HG03097 (cell line): Measurements from ENCODE around the gene SRSF10.
"Not testable (repeated sequence)": the region's sequence is repeated elsewhere in the genome, so short reads cannot be mapped to it uniquely, and the experiment has no call there.

Source experiments
- ATAC-seq: cut with Tn5 transposase; IDR thresholded peaks from one replicate; pipeline ENCODE4 v1.9.1; 2021; ENCODE audit not compliant: unreplicated experiment, low FRiP score

Gene SRSF10

DNA sequence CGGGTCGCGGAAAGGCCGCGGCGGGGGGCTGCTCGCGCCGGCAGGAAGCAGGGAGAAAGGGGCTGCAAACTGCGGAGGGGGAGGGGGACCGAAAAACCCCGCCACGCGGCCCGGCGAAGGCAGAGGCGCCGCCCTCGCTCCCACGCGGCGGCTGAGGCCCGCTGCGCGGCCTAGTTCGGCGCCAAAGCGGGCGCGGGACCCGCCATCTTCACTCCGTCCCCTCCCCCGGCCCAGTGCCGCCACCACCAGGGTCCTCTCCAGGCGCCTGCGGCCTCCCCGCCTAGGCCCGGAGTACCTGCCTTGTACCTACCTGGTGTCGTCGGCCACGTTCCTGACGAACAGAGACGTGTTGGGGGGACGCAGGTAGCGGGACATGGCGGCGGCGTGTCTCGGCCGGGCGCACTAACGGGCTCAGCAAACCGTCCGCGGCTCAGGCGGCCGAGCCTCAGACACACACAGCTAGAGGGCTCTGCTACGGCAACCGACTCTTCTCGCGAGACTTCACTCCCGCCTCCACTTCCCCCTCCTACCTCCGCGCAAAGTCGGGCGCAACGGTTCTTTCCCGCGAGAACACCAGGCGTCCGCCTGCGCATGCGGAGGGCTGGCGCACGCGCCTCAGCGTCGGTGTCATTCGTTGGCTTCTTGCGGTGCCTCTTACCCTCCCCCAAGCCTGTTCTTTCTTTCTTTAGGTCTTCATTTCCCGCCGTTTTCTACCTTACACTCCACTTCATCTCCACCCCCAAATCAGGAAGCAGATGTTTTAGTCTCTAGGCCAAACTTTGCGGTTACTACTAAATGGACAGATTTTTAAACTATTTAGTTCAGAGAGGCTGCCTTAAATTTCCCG is at the start of gene SRSF10:
TSS of gene SRSF10 (minus strand) at position 447 of the 847 bp plus-strand sequence. CDS start at position 375, 72 bp downstream.
- ATAC-seq, result peak; percentile 84

DNA sequence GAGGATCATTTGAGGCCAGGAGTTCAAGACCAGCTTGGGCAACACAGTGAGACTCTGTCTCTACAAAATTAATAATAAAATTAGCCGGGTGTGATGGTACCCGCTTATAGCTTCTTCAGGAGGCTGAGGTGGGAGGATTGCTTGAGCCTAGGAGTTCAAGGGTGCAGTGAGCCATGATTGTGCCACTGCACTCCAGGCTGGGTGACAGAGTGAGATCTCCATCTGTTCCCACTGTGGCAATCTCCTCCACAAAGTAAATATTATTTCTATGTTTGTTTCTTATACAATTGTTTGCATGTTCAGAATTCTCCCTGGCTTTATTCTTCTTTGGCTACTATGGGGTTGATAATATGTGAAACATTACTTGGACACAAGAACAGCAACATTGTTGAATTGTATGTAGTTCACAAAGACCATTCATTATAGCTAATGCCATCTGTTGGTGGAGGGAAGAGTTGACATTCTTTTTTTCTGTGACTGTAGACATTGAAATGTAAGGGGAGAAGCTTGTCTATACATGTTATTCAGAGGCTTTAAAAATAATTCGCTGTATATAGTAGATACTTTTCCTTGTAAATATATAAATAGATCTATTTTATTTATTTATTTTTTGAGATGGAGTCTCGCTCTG is 47.8 kb upstream of the SRSF10 start:
- no peak for ATAC-seq

DNA sequence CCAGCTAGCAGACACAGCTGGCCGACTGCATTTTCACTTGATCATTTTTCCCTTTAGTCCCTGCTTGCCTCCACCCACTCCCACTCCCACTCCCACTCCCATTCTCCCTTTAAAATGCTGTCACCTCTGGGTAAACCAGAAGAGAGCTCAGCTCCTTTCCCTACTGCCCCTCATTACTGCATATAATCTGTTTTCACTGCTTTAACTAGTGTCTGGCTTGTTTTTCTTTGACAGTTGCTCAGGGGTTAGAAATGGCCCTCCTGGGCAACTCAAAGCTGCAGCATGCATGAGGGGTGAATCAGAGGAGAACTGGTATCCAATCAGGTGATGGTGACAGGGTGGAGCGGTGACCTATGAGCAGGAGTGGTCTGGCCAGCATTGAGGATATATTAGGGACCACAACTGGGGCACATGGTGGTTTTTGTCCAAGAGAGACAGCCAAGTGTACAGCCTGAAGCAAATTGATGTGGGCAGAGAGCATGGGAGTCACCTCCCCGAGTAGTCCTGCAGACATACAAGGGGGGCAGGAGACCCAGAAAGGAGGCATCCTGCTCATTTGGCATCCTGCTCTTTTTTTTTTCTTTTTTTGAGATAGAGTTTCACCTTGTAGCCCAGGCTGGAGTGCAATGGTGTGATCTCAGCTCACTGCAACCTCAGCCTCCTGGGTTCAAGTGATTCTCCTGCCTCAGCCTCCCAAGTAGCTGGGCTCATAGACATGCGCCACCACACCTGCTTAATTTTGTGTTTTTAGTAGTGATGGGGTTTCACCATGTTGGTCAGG is 42.6 kb upstream of the SRSF10 start:
- no peak for ATAC-seq

DNA sequence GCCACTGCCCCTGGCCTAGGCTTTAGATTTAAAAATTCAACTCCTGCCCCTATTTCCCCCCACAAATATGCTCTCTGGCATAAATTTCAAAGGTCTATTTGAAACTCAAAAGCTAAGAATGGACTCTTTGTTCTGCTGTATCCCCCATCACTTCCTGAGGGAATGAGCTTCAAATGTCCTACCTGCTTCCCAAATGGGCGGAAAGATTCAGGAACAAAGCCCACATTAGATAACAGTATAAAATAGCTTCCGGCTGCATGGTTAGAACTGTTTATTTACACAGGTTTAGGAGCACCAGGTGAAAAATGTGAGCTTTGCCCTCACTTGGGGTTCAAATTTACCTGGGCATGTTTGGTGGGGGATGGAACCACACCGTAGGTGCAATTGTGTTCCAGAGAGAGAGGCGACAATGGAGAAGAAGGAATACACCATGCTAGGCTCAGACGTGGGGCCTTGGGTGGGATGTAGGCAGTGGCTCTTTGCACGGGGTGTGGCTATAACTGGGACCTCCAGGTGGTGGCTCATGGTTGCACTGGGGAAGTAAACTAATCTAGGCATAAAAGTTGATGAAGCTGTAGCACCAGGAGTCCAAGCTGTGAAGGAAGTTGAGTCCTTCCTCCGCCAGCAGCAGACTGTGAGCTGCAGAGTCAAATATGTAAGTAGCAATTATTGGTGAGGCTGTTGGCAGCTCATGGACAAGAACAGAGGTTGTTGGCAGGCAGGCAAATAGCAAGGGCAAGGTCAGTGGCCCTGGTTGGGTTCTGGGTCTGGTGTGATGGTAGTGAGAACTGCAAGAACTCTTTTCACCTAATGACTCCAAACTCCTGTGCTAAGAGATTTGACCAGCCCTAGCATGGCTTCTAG is 41.5 kb upstream of the SRSF10 start:
- ATAC-seq, result no peak

DNA sequence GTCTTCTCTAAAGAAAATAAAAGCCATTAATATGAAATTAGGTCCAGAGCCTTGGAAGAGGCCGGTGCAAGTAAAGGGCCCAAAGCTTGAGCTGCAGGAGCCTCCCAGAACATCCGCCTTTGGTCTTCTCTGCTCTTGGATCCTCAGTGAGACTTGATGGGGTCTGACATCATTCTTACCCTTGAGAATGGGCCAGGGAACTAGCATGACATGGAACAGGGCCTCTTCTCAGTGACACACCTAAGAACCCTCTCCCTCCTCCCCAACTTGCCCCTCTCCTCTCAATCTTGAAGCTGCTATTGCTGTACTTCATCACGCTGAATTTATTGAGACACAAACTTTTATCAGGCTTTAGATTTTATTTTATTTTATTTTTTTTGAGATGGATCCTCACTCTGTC is 40.3 kb upstream of the SRSF10 start:
- ATAC-seq, result no peak

DNA sequence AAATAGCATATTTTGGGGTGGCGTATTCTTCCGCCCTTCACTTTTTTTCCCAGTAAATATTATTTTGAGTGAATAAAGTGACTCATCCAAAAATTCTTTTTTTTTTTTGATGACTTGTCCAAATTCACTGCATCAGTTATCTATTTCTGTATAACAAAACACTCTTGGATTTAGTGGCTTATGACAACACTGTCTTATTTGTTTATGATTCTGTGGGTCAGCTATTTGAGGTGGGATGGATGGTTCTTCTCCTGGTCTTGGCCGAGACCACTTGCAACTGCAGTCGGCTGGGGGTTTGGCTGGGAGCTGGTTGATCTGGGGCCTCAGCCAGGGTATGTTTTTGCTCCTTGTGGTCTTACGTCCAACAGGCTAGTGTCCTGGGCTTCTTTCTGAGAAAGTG is 39.9 kb upstream of the SRSF10 start:
- no peak for ATAC-seq

DNA sequence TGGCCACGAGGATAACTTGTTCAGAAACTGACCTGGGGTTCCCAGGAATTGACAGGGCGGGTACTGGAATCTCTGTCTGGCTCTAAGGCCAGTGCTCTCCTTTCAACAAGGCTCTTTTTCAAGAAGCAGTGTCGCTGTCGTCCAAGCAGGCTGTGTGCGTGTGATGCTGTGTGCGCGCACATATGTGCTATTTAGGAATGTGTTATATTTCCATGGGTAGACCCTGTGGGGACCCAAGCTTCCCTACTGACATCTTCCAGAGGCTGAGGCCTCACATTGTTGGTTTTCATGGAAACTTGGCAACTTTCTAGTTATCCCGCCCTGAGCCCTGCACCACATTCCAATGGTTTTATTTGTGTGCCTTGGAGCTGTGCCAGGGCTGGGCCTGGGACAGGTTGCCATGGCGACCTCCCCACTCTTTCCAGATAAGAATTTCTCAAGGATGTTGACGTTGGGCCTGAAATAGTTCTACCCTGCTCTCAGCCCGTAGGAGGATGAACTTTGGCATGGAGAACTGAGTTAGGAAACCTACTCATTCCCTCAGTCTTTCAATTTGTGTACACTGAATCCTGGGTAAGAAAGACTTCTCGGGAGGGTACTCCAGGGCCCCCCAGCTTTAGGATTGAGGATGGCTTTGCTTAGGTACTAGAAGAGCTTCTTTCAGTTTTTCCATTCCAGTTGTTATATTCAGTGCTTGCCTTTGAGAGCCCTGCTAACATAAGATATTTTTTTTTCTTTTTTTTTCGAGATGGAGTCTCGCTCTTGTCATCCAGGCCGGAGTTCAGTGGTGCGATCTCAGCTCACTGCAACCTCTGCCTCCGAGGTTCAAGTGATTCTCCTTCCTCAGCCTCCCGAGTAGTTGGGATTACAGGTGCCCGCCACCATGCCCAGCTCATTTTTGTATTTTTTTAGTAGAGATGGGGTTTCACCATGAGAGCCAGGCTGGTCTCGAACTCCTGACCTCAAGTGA is 38.8 kb upstream of the SRSF10 start:
- no peak for ATAC-seq

DNA sequence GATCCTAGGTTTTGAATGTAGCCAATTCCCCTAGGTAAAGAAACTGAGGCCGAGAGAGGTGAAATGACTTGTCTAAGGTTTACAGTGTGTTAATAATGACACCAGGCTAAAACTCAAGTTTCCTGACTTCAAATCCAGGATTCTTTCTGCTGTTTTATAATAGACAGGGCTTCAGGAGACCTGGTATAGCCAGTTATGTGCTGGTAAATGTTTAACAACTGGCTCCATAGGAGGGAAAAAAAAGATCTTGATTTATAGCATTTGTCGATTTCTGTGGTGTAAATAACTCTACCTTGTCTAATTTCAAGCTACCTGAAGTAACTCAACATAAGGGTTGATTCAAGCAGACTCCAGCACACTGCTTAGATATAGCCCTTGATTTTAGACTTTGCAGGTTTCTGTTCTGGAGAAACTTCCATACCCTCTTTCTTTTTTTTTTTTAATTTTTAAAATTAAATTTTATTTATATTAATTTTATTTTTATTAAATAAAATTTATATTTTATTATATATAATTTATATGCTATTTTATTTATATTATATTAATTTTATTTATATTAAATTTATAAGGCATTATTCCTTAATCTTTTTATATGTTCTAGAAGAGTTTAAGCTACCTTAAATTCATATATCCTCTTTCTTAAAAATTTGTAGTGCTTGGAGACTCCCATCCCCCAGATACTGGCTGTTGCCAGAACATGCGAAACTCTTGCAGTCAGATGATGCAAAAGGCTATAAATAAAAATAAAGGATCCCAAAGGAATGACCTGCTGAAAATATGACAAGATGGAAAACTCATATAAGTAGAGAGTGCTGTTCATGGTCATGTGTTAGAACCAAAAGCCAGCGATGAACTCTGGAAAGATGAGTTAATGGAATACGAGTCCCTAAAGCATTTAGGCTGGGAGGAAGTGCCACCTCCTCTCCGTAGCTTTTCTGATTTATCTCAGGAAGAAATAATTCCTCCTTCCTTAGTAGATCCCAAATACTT is 35.4 kb upstream of the SRSF10 start:
- no peak for ATAC-seq

DNA sequence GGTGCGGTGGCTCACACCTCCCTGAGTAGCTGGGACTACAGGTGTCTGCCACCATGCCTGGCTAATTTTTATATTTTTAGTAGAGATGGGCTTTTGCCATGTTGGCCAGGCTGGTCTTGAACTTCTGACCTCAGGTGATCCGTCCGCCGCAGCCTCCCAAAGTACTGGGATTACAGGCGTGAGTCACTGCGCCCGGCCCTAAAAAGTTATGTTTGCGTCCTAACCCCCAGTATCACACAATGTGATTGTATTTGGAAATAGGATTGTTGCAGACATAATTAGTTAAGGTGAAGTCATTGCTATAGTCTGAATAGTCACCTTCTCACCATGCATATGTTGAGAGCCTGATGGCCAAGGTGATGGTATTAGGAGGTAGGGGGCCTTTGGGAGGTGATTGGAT is 32.8 kb upstream of the SRSF10 start:
- ATAC-seq, result not testable (repeated sequence)

DNA sequence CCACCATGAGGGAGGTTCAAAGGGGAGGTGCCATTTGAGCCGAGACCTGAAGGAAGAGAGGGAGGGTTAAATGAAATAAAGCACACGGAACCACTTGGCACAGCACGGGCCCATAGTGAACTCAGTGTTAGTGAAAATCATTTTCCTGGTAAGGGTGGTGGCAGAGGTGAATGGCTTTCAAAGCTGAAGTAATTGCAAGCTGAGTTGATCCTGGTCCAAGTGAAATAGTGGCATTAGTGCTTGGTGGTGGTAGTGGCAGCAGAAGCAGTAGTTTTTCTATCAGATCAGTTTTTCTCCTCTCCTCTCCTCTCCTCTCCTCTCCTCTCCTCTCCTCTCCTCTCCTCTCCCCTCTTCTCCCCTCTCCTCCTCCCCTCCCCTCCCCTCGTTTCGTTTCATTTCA is 30.5 kb upstream of the SRSF10 start:
- no peak for ATAC-seq

DNA sequence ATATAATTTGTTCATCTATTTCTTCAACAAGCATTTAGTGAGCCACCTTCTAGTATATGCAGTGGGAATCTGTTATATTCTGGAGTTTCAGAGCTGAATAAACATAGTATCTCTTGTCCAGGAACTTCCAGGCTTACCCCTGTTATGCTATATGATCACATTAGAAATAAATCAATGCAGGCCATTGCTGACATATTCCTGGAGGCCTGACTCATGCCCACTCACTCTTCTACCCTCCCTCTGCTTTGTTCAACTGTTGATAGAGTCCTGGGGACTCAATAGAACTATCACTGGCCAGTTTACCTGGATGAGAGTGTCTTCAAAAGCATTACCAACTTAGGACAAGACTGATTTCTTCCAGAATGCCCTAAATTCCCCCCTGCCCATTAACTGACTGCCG is 29.3 kb upstream of the SRSF10 start:
- ATAC-seq, result no peak

DNA sequence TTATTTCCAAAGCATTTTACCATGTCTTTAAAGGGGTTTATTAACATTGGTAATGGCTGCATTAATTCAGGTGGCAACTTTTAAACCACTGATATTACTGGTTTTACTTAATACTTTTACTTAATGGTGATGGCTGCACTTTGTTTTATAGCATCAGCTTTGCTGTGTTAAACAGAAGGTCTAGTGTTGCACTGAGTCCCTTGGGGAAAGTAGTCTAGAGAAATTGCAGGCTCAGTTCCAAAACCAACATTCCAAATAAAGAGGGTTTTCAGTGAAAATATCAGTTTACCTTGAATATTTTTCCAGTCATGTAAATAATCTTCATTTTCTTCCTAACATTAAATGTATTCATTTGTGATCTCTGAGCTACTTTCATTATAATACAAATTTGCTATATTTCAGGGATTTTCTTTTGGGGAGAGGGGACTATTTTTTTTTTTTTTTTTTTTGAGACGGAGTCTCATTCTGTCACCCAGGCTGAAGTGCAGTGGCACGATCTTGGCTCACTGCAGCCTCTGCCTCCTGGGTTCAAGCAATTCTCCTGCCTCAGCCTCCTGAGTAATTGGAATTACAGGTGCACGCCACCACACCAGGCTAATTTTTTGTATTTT is 28.6 kb upstream of the SRSF10 start:
- ATAC-seq, result not testable (repeated sequence)

DNA sequence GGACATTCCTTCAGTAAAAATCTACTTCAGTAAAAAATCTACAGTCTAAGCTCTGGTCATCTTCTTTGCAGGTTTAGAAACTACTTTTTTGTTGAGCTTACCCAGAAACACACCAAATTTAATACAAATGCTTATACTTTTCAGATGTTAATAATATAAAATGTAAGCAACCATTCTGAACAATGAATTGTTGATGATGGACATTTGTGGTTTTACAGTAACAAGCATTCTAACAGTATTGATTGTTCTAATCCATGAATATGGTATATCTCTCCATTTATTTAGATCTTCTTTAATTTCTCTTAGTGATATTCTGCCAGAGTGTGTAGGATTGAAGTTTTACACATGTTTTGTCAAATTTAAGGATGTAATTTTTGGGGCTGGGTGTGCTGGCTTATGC is 27.0 kb upstream of the SRSF10 start:
- no peak for ATAC-seq

DNA sequence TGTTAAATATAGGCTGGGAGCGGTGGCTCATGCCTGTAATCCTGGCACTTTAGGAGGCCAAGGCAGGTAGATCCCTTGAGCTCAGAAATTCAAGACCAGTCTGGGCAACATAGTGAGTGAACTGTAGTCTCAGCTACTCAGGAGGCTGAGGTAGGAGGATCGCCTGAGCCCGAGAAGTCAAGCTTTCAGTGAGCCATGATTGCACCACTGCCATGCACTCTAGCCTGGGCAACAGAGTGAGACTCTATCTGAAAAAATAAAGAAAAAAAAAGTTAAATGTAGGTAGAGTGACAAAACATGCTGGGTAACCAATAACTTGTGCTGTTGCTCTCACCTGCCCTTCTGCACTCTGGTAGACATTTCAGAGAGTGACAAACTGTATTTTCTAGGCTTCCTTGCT is 25.0 kb upstream of the SRSF10 start:
- ATAC-seq, result no peak

DNA sequence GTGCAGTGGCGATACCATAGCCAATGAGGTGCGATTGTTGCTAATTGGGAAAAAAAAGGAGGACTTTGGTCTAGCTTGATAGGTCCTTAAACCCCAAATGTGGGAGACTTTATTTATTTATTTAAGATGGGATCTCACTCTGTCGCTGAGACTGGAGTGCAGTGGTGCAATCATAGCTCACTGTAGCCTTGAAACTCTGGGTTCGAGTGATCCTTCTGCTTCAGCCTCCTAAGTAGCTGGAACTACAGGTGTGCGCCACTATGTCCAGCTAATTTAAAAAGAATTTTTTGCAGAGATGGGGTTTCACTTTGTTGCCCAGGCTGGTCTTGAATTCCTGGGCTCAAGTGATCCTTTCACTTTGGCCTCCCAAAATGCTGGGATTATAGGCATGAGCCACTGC is 24.0 kb upstream of the SRSF10 start:
- ATAC-seq, result no peak

DNA sequence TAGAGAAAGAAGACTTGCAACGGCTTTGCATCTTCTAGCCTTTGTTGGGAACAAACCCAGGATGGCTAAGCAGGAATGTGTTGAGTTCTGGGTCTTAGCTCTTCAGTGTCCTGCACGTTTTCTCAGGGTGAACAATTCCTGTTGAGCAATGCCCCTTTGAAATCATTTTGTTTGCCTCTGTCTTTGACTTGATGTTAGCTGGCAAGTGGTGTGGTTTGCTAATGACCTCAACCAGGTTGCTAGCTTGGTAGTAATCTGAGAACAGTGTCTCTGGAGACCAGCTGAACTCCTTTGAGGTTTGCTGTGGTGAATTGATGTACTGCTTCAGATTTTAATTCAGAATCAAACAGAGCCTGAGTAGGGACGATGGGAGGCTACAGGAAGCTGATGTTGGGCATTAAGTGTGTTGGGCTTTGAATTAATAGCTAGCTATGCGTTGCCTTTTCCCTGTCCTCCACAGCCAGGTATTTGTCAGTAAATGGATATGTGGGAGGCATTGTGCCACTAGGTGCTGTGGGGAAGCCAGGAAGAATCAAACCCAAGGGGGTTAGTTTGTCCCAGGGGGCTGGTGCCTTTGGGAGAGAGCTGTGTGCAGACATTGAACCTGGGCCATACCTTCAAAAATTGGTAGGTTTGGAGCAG is 23.3 kb upstream of the SRSF10 start:
- no peak for ATAC-seq

DNA sequence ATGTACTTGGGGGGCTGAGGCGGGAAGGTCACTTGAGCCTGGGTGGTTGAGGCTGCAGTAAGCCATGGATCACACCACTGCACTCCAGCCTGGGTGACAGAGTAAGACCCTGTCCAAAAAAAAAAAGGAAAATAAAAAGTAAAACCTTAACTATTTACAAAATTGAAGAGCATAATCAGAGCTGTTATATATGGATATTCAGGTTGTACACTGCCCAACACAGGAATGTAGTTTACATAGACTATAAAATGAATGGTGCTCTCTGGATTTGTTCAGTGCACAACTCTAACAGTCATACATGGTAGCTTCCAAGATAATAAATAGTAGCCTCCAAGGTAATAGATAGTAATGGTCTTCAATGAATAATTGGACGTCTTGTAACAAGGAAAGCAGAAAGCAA is 22.6 kb upstream of the SRSF10 start:
- ATAC-seq, result no peak
